Body of pancreas (tissue), 4 donors: ENCODE data around the gene DLG2. TPM values are rescaled to one million over a fixed set of nuclear protein-coding genes. Genes with fewer than 3 reads are reported as not detected.

ENCODE experiments used
- ATAC-seq: fragments of 150-250 bp; one replicate; pipeline ENCODE4 v1.9.1; 2016
- DNase-seq, 4 donors: peaks; one replicate each; pipeline ENCODE4 v3.0.0-alpha.2; 2019
- H3K27ac ChIP-seq, 4 donors: fragments of 200-600 bp; sonication (generic); 1 replicate in 3 of 4; 2 replicates in 1 of 4; pipeline versions ENCODE4 v1.5.1 to v1.6.1; 2016 to 2019; ENCODE audit warnings: mild to moderate bottlenecking in 1 of 4, mixed read lengths in 1 of 4, moderate library complexity in 1 of 4
- H3K27me3 ChIP-seq, 2 donors: fragments of 200-600 bp; sonication (generic); one replicate each; pipeline ENCODE4 v1.6.0; 2016; ENCODE audit warnings: mild to moderate bottlenecking in 1 of 2
- H3K36me3 ChIP-seq, 2 donors: fragments of 200-600 bp; sonication (generic); replicated peaks in 1 of 2; 2 replicates each; pipeline ENCODE4 v1.5.1; 2016; ENCODE audit warnings: low read depth in 2 of 2; ENCODE audit not compliant: insufficient read depth in 1 of 2
- H3K4me1 ChIP-seq: fragments of 200-600 bp; sonication (generic); one replicate; pipeline ENCODE4 v1.6.0; 2016
- H3K4me3 ChIP-seq, 2 donors: fragments of 200-600 bp; sonication (generic); 1 replicate in 1 of 2; 2 replicates in 1 of 2; pipeline ENCODE4 v1.5.1; 2016 to 2019
- H3K9me3 ChIP-seq, 3 donors: fragments of 200-600 bp; sonication (generic); 1 replicate in 2 of 3; 2 replicates in 1 of 3; pipeline ENCODE4 v1.5.1; 2016
- CTCF ChIP-seq, 7 experiments: fragments of 450-650 bp in 4 of 7; fragments of 200-600 bp in 3 of 7; sonication (generic) in 3 of 7; IDR thresholded peaks; one replicate each; pipeline ENCODE4 v1.5.1; 2016 to 2019; ENCODE audit warnings: antibody characterized with exemption in 7 of 7
- POLR2A ChIP-seq, 3 donors: fragments of 450-650 bp; IDR thresholded peaks; one replicate each; pipeline ENCODE4 v1.6.1; 2016; ENCODE audit warnings: antibody characterized with exemption in 3 of 3, mild to moderate bottlenecking in 2 of 3
- WGBS, 2 donors: methylation state at CpG; one replicate each; pipeline ENCODE4 v1.1.5; 2017; 5-methylcytosine and 5-hydroxymethylcytosine counted together
- intact Hi-C: fragments of 100-400 bp; cut with DNase I; formaldehyde crosslinking; loops from one replicate; pipeline ENCODE4 v1.15.1; 2023
- total RNA-seq, 2 donors: library from RNA; depleted of rRNA; stranded (reverse); fragments of >200 nt; gene quantifications; one replicate each; pipeline ENCODE4 v1.1.0, GENCODE V29; 2016

The DLG2 gene
- total RNA-seq, 2 donors from 2014 or later, result 6.0 to 13.2 TPM

GRCh38 chr11:83760932-83761331 is 1866.2 kb downstream of the DLG2 start:
- H3K27me3 ChIP-seq, result no peaks in the 10 kb centered on the region
- no peaks in the 10 kb centered on the region for H3K36me3 ChIP-seq
- no peaks in the 10 kb centered on the region for H3K4me1 ChIP-seq
- ATAC-seq (no peak), DNase-seq (no peak)
- WGBS, 2 donors, result 57 to 72% methylated on average over 1 of the region's 1 CpG
- H3K9me3 ChIP-seq, result no peaks in the 10 kb centered on the region
- no peak overlapping the region for H3K4me3 ChIP-seq
- no peak overlapping the region for H3K27ac ChIP-seq
- intact Hi-C loops, result no loop called here
- TF ChIP-seq POLR2A (IDR thresholded peaks at IDR 0.05) (no peak), CTCF (IDR thresholded peaks at IDR 0.05) (no peak)

- ATAC-seq, result no peak
- H3K4me1 ChIP-seq, result no peaks in the 10 kb centered on the region
Observed at GRCh38 chr11:83759148-83759547, 1868.0 kb downstream of the DLG2 start.

GRCh38 chr11:83751041-83751440 is 1876.1 kb downstream of the DLG2 start:
- DNase-seq (peak in 1 of 4 donors; percentile 25), ATAC-seq (no peak)

More at GRCh38 chr11:83759148-83759547, 1868.0 kb downstream of the DLG2 start:
- Histone ChIP-seq H3K27me3 (no peaks in the 10 kb centered on the region), H3K4me3 (no peak overlapping the region), H3K36me3 (no peaks in the 10 kb centered on the region), H3K27ac (no peak overlapping the region), H3K9me3 (no peaks in the 10 kb centered on the region)
- TF ChIP-seq POLR2A (IDR thresholded peaks at IDR 0.05) (no peak), CTCF (IDR thresholded peaks at IDR 0.05) (no peak)
- intact Hi-C loops, result no loop called here
- DNase-seq, result no peak
- 44 to 56% methylated on average over 4 of the region's 4 CpGs for WGBS, 2 donors

GRCh38 chr11:83746921-83747585 is 1880.1 kb downstream of the DLG2 start:
- ATAC-seq (no peak), DNase-seq (no peak)
- intact Hi-C loops, result no loop called here
- TF ChIP-seq CTCF (IDR thresholded peaks at IDR 0.05) (no peak), POLR2A (IDR thresholded peaks at IDR 0.05) (no peak)
- Histone ChIP-seq H3K27ac (no peak overlapping the region), H3K36me3 (no peaks in the 10 kb centered on the region), H3K27me3 (no peaks in the 10 kb centered on the region), H3K4me3 (no peak overlapping the region), H3K4me1 (no peaks in the 10 kb centered on the region), H3K9me3 (peaks cover 0 to 7% (median 0%) of the 10 kb centered on the region in 3 donors)
- 75 to 86% methylated on average over 4 of the region's 4 CpGs for WGBS, 2 donors

More at GRCh38 chr11:83751041-83751440, 1876.1 kb downstream of the DLG2 start:
- 46 to 48% methylated on average over 1 of the region's 1 CpG for WGBS, 2 donors
- H3K9me3 ChIP-seq, result no peaks in the 10 kb centered on the region
- no peak overlapping the region for H3K27ac ChIP-seq
- H3K36me3 ChIP-seq, result no peaks in the 10 kb centered on the region
- intact Hi-C loops, result no loop called here
- TF ChIP-seq POLR2A (IDR thresholded peaks at IDR 0.05) (no peak), CTCF (IDR thresholded peaks at IDR 0.05) (no peak)
- H3K4me1 ChIP-seq, result no peaks in the 10 kb centered on the region
- no peak overlapping the region for H3K4me3 ChIP-seq
- no peaks in the 10 kb centered on the region for H3K27me3 ChIP-seq
